Measurements from ENCODE around the gene NREP. TPM values are rescaled to one million over a fixed set of nuclear protein-coding genes. Genes with fewer than 3 reads are reported as not detected.

Gene NREP
- total RNA-seq, 6 experiments from 2014 or later: 32.0 to 89.1 (median 35.1) TPM

DNA sequence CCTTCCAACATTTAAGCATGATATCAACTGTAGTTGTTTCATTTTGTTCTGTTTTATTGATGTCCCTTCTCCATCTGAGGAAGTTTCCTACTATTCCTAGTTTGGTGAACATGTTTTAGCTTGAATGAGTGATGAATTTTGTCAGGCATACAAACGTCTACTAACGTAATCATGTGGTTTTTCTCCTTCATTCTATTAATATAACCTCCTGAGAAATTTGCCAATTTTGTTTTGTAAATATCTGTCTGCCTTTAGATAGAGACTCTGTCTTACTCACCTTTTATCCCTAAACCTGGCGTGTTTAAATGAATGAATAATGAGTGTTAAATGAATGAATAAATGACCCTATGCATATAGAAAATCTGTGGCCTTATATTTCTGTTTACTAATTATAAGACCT lies 26.5 kb upstream of the NREP start:
- Mint-ChIP-seq H3K4me1 (ENCODE audit: low read depth) (no peaks in the 10 kb centered on the region; the same call in 1 of the 2 replicates), H3K27me3 (ENCODE audit: insufficient read depth) (no peaks in the 10 kb centered on the region), H3K9me3 (no peaks in the 10 kb centered on the region), H3K36me3 (ENCODE audit: low read depth) (no peaks in the 10 kb centered on the region), H3K4me3 (no peak overlapping the region), H3K27ac (no peak overlapping the region)
- DNase-seq: no peak
- TF ChIP-seq, protein P1, sequence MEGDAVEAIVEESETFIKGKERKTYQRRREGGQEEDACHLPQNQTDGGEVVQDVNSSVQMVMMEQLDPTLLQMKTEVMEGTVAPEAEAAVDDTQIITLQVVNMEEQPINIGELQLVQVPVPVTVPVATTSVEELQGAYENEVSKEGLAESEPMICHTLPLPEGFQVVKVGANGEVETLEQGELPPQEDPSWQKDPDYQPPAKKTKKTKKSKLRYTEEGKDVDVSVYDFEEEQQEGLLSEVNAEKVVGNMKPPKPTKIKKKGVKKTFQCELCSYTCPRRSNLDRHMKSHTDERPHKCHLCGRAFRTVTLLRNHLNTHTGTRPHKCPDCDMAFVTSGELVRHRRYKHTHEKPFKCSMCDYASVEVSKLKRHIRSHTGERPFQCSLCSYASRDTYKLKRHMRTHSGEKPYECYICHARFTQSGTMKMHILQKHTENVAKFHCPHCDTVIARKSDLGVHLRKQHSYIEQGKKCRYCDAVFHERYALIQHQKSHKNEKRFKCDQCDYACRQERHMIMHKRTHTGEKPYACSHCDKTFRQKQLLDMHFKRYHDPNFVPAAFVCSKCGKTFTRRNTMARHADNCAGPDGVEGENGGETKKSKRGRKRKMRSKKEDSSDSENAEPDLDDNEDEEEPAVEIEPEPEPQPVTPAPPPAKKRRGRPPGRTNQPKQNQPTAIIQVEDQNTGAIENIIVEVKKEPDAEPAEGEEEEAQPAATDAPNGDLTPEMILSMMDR (IDR thresholded peaks at IDR 0.05): no peak

DNA sequence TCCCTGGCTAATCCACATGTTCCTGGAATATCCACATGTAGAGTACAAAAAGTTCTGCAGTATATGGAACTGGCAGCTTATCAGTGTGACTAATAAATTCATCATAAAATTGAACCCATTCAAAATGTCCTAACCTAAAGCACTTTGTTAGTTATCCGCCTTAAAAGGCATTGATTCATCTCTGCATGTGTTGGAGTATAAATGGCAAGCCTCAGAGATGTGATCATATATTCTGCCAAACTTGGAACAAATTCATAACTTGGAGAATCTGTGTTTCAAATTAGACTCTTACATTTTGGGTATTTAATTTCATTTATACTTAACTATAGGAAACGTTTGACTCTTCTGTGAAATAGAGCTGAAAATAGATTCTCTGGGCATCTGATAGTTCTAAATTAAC lies 25.2 kb upstream of the NREP start:
- no peak for DNase-seq
- H3K4me1 Mint-ChIP-seq (ENCODE audit: low read depth): no peaks in the 10 kb centered on the region; the same call in 1 of the 2 replicates
- no peaks in the 10 kb centered on the region for H3K9me3 Mint-ChIP-seq
- H3K27me3 Mint-ChIP-seq (ENCODE audit: insufficient read depth): no peaks in the 10 kb centered on the region
- H3K4me3 Mint-ChIP-seq: no peak overlapping the region
- TF ChIP-seq, protein P1 (IDR thresholded peaks at IDR 0.05): no peak
- no peak overlapping the region for H3K27ac Mint-ChIP-seq
- H3K36me3 Mint-ChIP-seq (ENCODE audit: low read depth): no peaks in the 10 kb centered on the region

DNA sequence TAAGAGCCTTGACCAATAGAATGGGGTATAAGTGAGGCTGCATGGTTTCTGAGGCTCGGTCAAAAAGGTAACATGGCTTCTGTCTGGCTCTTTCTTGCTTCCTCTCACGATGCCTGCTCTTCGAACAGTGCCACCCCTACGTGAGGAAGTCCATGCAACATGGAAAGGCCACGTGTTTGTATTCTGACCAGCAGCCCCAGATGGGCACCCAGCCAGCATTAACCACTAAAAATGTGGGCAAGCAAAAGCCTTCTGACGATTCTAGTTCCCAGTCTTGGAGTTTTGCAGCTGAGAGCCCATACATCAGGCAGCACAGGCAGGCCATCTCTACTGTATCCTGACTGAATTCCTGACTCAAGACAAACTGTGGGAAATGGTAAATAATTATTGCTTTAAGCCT lies 24.2 kb upstream of the NREP start:
- Mint-ChIP-seq H3K4me1 (ENCODE audit: low read depth) (no peaks in the 10 kb centered on the region; the same call in 1 of the 2 replicates), H3K4me3 (no peak overlapping the region), H3K27ac (no peak overlapping the region), H3K36me3 (ENCODE audit: low read depth) (no peaks in the 10 kb centered on the region), H3K27me3 (ENCODE audit: insufficient read depth) (no peaks in the 10 kb centered on the region), H3K9me3 (no peaks in the 10 kb centered on the region)
- TF ChIP-seq, protein P1 (IDR thresholded peaks at IDR 0.05): no peak
- DNase-seq: no peak

DNA sequence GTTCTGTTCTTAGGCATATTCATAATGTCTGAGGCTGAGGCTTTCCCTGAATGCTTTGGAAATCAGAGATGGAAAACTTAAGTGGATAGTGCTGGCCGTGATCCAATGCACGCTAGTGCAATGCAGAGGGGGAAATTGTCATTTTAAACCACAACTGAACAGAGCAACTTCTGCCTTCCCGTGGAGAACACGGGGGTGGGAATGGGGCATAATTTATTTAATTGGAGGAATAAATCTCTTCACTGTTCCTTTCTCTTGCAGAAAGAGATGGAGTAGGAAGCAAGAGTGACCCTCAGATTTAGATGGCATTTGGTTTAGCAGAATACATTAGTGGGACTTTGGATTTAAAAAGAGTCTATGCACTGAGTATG lies 22.9 kb upstream of the NREP start:
- Mint-ChIP-seq H3K4me3 (no peak overlapping the region), H3K4me1 (ENCODE audit: low read depth) (peaks cover 5% of the 10 kb centered on the region), H3K9me3 (no peaks in the 10 kb centered on the region), H3K27me3 (ENCODE audit: insufficient read depth) (no peaks in the 10 kb centered on the region), H3K27ac (no peak overlapping the region), H3K36me3 (ENCODE audit: low read depth) (no peaks in the 10 kb centered on the region)
- TF ChIP-seq, protein P1 (IDR thresholded peaks at IDR 0.05): no peak
- DNase-seq: no peak

DNA sequence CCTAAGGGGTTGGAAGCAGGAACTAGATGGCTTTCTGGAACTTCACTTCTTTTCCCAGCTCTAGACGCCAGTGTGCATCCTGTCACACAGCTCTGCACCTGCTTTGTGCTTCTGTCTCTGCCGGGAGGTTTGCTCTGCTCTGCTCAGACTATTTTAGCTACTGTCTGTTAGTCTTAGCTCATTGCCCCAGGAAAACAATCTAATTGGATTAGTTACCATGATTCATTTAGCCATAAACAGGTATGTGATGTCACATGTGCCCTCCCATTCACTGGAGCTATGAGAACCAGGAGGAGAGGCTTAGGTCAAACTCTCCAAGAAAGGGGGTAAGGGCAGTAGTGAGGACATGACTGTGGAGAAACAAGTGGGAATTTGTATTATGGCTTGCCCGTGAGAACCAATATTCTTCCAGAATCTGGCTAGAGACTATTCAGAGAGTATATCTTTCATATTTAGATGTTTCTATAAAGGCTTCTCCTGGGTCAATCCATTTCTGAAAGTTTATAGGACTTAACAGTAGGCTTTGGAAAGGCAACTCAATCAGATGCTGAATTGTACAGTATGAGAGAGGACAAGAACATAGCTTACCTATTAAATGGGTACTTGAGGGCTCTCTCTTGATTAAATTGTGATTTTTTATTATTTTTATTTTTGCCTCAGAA lies 22.4 kb upstream of the NREP start:
- Mint-ChIP-seq H3K4me1 (ENCODE audit: low read depth) (peaks cover 10% of the 10 kb centered on the region), H3K36me3 (ENCODE audit: low read depth) (no peaks in the 10 kb centered on the region), H3K27ac (no peak overlapping the region), H3K27me3 (ENCODE audit: insufficient read depth) (no peaks in the 10 kb centered on the region), H3K4me3 (no peak overlapping the region), H3K9me3 (no peaks in the 10 kb centered on the region)
- no peak for DNase-seq
- TF ChIP-seq, protein P1 (IDR thresholded peaks at IDR 0.05): no peak

Measured in HFFc6 (cell line).